ENCODE measurements around the gene APOBEC3F.
A peak's percentile ranks its signal among the peaks of the same experiment; 100 is the strongest.
"Not testable (repeated sequence)": the region's sequence is repeated elsewhere in the genome, so short reads cannot be mapped to it uniquely, and the experiment has no call there.

Gene APOBEC3F

DNA sequence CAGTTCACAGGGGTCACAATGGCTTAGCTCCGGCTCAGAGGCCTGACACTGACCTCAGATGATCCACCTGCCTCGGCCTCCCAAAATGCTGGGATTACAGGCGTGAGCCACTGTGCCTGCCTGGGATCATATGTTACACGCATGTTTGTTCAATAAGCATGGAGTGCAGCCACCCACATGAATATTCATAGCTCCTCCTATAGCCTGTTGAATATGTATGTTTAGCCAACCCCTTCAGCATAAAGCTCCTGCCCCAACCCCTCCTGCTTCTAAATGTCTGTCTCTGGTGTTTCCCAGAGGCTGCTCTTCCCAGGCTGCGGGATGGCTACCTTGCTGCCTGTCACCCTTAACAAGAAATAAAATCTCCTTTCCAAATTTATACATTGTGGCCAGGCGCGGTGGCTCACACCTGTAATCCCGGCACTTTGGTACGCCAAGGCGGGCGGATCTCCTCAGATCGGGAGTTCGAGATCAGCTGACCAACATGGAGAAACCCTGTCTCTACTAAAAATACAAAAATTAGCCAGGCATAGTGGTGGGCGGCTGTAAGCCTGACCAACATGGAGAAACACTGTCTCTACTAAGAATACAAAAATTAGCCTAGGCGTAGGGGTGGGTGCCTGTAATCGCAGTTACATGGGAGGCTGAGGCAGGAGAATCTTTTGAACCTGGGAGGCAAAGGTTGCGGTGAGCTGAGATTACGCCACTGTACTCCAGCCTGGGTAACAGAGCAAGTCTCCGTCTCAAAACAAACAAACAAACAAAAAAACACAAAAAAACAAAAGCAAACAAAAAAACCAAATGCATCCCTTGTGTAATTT is 1.1 kb upstream of the APOBEC3F start:
- H3K27ac ChIP-seq: peak overlapping the region; percentile 56; the same call in 1 of the 2 replicates
- TF ChIP-seq, protein P1, sequence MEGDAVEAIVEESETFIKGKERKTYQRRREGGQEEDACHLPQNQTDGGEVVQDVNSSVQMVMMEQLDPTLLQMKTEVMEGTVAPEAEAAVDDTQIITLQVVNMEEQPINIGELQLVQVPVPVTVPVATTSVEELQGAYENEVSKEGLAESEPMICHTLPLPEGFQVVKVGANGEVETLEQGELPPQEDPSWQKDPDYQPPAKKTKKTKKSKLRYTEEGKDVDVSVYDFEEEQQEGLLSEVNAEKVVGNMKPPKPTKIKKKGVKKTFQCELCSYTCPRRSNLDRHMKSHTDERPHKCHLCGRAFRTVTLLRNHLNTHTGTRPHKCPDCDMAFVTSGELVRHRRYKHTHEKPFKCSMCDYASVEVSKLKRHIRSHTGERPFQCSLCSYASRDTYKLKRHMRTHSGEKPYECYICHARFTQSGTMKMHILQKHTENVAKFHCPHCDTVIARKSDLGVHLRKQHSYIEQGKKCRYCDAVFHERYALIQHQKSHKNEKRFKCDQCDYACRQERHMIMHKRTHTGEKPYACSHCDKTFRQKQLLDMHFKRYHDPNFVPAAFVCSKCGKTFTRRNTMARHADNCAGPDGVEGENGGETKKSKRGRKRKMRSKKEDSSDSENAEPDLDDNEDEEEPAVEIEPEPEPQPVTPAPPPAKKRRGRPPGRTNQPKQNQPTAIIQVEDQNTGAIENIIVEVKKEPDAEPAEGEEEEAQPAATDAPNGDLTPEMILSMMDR (conservative IDR thresholded peaks at IDR 0.05): no peak
- no peak for TF ChIP-seq ZFX (IDR thresholded peaks at IDR 0.05)

DNA sequence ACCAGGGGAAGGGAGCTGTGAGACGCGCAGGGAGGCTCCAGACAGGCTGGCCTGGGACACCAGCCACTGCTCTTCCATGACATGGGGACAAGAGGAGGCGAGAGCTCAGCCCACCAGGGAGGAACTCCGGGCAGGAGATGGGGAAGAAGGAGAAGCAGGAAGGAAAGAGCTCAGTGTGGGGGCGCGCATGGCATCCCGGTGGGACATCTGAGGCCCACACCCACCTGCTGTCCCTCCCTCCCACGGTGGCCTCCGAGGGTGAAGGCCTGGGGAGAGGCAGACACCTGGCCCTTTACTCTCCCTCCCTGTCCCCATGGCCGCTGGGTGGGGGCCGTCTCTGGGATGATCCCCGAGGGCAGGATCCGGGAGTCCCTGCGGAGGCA is 518 bp upstream of the APOBEC3F start:
- H3K27ac ChIP-seq: peak overlapping the region; percentile 56; the same call in 1 of the 2 replicates

DNA sequence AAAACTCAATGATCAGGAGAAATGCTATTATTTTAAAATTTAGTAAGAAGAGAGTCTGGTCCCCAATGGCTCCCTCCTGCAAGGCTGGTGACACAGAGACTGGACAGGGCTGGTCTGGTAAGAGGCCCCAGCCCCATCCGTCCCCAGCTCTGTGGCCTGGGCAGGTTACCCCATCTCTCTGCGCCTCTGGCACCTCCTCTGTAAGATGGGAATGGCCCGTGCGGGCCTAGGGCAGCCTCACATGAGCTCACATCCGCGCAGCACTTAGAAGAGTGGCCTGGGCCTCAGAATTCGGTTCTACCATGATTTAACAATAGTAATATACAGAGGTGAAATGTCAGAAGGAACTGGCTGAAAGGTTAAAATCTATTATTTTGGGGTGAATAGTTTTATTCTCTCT is 1.2 kb downstream of the APOBEC3F start:
- TF ChIP-seq, protein P1 (conservative IDR thresholded peaks at IDR 0.05): no peak
- no peak for TF ChIP-seq ZFX (IDR thresholded peaks at IDR 0.05)
- no peak overlapping the region for H3K27ac ChIP-seq

DNA sequence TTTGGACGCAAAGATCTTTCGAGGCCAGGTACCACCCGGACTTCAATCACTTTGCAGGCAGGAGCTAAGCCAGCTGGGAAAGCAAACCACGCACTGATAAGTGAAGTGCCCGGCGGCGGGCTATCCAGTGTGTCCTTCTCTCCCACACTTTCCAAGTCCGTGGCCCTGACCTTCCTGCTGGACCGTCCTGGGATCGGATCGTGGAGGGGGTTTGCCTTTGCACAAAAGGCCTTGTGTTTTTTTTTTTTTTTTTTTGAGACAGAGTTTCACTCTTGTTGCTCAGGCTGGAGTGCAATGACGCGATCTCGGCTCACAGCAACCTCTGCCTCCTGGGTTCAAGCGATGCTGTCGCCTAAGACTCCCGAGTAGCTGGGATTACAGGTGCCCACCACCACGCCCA is 2.4 kb downstream of the APOBEC3F start:
- not testable (repeated sequence) for H3K27ac ChIP-seq

DNA sequence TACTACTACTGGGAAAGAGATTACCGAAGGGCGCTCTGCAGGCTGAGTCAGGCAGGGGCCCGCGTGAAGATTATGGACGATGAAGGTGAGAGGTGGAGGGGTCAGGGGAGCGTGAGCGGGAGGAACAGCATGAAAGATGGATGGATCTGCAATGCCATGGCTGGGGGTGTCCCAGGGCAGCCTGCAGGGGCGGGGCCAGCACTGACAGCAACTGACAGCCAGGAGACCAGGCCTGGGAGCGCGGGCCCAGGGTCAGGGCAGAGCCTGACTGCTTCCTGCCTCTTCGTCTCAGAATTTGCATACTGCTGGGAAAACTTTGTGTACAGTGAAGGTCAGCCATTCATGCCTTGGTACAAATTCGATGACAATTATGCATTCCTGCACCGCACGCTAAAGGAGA is 4.5 kb downstream of the APOBEC3F start:
- not testable (repeated sequence) for H3K27ac ChIP-seq

DNA sequence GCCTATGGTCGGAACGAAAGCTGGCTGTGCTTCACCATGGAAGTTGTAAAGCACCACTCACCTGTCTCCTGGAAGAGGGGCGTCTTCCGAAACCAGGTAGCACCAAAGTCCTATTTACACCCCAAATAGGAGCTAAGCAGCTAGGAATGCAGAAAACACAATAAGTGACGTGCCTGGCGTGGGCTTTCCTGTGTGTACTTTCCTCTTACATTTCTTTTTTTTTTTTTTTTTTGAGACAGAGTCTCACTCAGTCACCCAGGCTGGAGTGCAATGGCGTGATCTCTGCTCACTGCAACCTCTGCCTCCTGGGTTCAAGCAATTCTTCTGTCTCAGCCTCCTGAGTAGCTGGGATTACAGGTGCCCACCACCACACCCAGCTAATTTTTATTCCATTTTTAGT is 8.8 kb downstream of the APOBEC3F start:
- H3K27ac ChIP-seq: not testable (repeated sequence)

DNA sequence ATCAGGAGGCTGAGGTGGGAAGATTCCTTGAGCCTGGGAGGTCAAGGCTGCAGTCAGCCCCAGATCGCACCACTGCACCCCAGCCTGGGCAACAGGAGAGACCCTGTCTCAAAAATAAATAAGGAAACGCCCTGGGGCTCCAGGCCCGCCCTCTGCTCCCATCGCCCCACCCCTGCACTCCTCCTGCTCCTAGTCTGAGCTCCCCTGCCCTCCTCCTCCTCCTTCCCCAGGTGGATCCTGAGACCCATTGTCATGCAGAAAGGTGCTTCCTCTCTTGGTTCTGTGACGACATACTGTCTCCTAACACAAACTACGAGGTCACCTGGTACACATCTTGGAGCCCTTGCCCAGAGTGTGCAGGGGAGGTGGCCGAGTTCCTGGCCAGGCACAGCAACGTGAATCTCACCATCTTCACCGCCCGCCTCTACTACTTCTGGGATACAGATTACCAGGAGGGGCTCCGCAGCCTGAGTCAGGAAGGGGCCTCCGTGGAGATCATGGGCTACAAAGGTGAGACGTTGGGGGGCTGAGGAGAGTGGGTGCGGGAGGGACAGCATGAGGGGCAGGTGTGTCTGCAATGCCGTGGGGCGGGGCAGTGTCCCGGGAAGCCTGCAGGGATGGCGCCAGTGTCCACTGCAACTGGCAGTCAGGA is 11.3 kb downstream of the APOBEC3F start:
- not testable (repeated sequence) for H3K27ac ChIP-seq

DNA sequence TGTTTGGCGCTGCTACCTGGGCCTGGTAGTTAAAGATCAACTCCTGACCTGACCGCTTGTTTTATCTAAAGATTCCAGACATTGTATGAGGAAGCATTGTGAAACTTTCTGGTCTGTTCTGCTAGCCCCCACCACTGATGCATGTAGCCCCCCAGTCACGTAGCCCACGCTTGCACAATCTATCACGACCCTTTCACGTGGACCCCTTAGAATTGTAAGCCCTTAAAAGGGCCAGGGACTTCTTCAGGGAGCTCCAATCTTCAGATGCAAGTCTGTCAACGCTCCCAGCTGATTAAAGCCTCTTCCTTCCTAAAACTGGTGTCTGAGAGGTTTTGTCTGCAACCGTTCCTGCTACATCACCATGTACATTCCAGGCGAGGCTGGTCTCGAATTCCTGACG is 15.0 kb downstream of the APOBEC3F start:
- H3K27ac ChIP-seq: no peak overlapping the region
- no peak for TF ChIP-seq ZFX (IDR thresholded peaks at IDR 0.05)
- TF ChIP-seq, protein P1 (conservative IDR thresholded peaks at IDR 0.05): no peak

DNA sequence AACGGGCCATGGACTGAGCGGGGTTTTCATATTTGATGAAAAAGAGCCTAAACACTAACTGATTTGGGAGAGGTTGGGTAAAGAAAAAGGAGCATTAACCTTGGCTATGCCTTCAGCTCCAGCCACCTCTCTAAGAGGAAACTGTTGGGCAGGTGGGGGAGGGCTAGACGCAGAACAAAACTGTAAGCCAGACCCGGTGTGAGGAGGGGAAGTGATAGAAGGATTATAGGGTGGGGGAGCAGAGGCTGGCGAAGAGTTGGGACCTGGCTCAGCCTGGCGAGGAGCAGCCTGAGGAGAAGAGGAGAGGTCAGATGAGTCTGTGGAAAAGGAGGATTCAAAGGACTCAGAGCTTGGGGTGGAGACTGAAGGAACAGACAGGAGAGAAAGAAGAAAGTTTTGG is 20.6 kb downstream of the APOBEC3F start:
- not testable (repeated sequence) for H3K27ac ChIP-seq

DNA sequence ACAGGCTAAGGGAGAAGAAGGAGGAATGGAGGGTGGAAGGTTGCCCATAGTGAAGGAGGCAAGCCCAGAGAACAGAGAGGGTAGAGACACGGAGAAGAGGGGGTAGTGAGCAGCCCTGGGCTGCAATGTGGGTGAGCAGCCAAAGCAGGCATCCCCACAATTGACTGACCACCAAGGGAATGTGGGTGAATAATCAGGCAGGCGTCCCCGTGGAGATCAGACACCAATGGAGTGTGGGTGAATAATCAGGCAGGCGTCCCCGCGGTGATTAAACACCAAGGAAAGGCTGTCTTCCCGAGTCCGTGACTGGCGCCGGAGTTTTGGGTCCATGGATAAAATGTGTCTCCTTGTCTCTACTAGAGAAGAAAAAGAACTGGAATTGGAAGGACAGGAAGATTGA is 21.3 kb downstream of the APOBEC3F start:
- H3K27ac ChIP-seq: not testable (repeated sequence)

DNA sequence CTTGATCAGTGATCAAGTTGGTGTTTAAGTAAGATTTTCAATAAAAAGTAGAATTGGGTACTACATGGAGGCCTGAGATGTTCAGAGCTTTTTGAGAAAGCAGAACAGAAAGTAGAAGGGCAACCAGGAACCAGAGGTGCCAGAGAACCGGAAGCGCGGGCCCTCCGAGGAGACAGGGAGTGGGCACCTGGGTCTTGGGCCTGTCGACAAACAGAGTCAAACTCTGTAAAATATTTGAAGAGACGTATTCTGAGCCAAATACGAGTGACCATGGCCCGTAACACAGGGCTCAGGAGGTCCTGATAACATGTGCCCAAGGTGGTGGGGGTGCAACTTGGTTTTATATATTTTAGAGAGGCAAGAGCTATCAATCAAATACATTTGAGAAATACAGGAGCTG is 23.2 kb downstream of the APOBEC3F start:
- H3K27ac ChIP-seq: not testable (repeated sequence)

DNA sequence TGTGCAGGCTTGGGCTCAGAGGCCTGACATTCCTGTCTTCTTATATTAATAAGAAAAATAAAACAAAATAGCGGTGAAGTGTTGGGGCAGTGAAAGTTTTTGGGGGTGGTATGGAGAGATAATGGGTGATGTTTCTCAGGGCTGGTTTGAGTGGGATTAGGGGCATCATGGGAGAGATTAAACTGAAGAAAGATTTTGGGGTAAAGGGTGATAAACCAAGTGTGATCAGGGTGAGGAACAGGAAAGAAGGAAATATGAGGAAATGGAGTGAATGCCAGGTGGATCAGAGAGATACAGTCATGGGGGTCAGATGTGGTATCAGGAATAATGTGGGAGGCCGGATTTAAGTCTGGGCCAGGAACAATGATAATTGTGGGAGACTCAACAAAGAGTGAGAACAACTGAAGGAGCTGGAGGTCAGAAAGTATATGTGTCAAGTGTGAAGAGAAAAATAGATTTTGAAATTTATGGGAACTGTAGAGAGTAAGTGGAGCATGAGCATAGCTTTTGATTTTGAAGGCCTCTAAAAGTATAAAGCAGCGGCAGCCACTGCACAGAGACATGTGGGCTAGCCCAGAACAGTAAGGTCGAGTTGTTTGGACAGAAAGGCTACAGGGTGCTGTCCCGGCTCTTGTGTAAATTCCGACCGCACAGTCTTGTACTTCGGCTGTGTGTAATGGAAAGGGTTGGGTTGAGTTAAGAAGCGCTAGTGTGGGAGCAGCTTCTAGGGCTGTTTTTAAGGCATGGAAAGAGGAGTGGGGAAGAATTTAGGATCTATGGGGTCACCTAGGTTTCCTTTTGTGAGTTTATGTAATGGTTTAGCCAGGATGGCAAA is 26.0 kb downstream of the APOBEC3F start:
- not testable (repeated sequence) for H3K27ac ChIP-seq

Measured in C4-2B (cell line).